GM21367 (cell line): Measurements from ENCODE around the gene BCL11B.
"Not testable (repeated sequence)": the region's sequence is repeated elsewhere in the genome, so short reads cannot be mapped to it uniquely, and the experiment has no call there.

Experiments used
- ATAC-seq: cut with Tn5 transposase; IDR thresholded peaks from one replicate; pipeline ENCODE4 v1.9.1; 2021; ENCODE audit not compliant: unreplicated experiment

BCL11B gene

DNA sequence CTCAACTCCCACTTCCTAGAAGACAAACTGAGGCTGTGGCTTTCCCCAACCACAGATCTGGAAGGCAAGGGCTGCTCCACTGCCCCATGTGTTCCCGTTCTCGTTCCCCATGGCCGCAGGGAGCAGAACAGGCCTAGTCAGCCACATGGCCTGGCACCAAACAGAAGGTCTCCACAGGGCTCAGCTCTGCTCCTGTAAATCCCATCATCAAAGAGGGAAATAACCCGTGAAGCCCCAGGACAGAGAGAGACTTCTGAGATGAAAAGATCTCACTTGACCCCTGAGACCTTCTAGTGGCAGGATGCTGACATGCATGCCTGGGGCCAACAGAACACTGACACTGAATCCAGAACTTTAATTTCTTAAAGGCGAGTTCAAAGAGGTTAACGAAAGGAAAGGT, 68.9 kb downstream of the BCL11B start:
- ATAC-seq, result no peak

GRCh38 chr14:99202516-99202915, 69.5 kb downstream of the BCL11B start:
- ATAC-seq, result no peak

GRCh38 chr14:99201351-99202073, 70.5 kb downstream of the BCL11B start:
- no peak for ATAC-seq

- ATAC-seq, result no peak
Observed at GRCh38 chr14:99200654-99201005, 71.4 kb downstream of the BCL11B start.

GRCh38 chr14:99199846-99200653, 71.9 kb downstream of the BCL11B start:
- no peak for ATAC-seq

DNA sequence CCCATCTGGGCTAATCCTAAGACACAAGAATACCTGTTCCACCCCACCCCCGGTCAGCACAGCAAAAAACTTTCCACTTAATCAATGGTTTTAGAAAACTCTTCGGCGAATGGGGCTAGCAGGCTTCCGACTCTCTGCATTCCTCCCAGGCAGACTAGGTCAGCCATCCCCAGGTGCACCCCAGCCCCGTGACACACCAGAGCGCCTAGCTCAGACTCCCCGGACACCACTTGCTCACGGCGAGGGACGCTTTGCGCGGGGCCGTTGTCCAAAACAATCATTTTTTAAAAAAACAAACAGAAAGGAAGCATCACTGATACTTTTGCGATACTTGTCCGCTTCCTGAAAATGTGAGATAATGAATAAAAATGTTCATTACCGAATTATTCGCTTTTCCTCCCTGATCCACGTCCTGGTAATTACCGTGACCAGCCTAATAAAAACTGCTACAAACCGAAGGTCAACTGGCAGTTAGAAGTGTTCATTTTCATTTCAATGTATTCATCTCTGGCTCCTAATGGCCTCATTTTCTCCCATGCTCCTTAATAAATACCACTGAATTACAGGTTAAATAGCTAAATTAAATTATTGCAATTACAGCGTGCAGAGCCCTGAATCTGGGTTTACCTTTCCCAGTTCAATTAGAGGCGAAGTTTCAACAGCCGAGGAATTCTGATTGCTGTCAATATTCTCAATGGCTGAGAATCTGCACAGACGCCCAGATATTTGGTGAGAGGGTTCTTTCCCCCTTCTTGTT, 73.1 kb downstream of the BCL11B start:
- ATAC-seq, result no peak

- no peak for ATAC-seq
Observed at GRCh38 chr14:99196310-99196650, 75.7 kb downstream of the BCL11B start.

DNA sequence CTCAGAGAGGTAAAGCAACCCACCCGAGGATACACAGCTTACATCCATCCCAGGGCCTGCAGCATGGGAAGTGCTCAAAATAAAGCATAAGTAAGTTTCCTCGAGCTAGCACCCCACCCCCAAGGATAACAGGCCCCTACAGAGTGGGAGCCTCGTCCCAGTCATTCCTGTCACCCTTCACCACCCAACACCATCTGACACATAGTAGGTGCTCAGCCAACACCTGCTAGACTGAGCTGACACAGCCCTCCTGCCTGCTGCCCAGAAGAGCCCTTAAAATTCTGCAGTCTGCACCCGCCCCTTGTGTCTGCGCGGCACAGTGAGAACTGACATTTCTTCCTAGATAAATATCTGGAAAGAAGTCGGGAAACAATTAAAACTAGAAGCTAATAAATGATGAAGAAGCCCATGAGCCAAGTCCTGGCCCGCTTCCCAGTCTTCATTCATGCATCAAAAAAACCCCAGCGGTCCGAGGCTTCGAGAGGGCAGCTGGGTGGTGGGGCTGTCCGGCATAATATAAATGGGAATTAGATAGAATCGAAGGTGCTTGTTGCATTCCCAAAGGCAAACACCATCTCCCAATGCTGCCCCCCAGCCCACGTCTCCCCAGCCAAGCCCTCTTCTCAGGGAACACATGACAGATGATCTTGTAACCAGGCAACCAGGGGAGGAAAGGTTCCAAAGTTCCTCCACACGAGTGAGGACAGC, 76.2 kb downstream of the BCL11B start:
- no peak for ATAC-seq

GRCh38 chr14:99194736-99195135, 77.3 kb downstream of the BCL11B start:
- no peak for ATAC-seq

DNA sequence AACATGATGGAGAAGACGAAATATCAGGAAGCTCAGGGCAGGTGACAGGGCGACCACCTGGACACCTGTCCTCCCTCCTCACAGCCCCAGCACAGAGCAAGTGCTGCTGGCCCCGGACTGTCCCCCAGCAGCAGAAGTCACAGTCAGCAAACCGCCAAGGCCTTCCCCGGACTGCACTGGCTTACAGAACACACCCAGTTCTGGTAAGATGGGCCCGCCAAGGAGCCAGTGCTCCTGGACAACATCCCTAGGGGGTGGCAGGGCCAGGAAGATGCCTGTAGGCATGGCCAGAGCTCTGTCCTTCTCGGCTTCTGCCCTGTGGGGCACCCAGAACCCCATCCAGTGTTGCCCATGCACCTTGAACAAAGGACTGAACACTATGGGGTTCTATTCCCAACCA, 77.9 kb downstream of the BCL11B start:
- no peak for ATAC-seq

DNA sequence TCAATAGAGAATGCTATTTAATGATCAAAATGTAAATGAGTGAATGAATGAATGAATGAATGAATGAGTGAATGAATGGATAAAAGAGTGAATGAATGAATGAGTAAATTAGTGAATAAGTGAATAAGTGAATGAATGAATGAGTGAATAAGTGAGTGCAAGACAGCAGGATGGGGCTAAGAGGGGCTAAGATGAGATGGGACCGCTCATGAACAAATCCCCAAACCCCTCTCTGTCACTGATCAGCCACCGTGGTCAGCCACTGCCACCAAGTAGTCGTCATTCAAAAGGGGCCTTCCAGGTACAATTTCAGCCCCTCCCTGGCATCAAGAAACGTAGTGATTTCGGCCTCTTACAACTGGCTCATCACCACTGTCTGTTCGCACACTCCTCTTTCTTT, 79.2 kb downstream of the BCL11B start:
- ATAC-seq, result no peak

DNA sequence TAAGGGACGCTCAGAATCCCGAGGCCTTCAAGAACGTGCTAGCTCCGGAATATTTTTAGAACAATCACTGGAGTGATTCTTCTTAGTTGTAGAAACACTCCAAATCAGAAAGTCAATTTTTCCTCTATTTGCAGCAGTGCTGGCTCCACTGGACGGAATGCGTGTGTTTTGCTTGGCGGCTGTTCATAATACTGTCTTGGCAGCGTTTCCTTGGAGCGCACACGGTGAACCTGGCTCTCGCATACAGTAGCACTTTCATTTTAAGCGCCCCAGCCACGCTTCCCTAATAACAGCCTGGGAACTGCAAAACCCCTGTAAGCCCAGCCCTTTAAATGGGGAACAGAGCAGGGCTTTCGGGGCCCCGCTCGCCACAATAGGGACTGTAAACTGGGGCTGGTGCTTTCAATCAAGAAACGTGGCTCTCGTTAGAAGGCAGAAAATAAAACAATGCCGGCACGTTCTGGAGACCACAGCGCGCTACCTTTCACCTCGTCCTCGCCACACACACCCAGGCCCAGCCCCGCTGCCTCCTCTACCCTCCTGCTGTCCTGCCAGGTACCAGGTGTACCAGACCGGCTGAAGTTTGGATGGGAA, 79.9 kb downstream of the BCL11B start:
- no peak for ATAC-seq

DNA sequence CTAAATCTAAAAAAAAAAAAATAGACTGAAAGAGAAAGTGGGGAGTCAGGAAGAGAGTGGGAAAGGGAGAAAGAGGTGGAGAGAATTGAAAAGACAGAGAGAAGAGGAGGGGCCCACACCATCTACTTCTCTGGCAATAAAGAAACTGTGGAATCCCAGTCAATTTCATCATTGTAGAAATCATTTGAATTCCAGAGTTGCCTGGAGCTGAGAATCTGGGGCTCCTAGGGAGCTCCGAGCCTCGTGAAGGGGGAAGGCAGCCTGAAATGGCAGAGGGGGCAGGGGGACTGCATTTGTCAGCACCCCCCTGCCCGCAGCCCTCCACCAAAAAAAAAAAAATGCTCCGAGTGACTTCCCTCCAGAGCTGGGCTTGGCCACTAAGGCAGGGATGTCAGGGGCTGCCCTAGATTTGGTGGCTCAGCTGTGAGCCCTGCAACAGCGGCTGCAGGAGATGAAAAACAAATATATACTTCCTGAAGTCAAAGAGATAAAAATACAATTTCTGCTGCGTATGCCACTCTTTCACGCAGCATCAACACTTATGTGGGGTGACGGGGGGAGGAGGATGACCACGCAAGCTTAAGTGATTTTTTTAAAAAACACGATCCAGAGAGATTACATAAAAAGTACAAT, 80.5 kb downstream of the BCL11B start:
- ATAC-seq, result no peak

GRCh38 chr14:99190696-99191394, 81.2 kb downstream of the BCL11B start:
- ATAC-seq, result no peak

GRCh38 chr14:99189201-99189801, 82.7 kb downstream of the BCL11B start:
- no peak for ATAC-seq

- ATAC-seq, result no peak
Observed at GRCh38 chr14:99188731-99189191, 83.2 kb downstream of the BCL11B start.

- no peak for ATAC-seq
Observed at GRCh38 chr14:99187858-99188257, 84.1 kb downstream of the BCL11B start.

DNA sequence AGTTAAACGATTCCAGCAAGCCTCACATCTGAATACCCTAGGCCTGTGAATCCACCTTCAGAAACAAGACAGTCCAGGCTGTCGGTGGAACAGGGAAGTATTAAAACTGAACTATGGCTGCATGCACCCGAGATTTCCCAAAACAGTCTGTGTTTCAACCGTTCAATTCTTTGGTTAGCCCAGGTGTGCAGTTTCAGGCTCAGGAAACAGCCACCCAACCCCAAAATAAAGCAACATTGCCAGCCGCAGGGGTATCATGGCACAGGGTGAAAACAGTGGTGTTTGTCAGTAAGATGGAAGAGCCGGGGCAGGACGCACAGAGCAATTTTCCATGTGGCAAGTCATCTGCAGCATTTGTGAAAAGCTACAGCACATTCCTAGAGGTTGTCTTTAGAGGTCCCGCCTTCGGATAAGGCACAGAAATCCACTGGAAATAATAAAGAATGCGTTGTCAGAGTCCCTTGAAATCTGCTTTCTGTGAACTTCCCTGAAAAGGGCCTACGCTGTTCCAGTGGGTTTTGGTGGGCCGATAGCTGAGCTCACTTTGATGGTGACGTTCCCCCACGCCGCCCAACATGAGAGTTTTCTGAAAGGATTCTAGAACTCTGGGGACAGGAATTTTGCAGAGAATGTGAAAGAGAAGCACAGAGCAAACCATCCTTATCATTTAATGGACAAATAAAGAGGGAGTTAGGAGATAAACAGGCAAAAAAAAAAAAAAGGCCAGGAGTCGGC, 84.9 kb downstream of the BCL11B start:
- ATAC-seq, result no peak

- not testable (repeated sequence) for ATAC-seq
Observed at GRCh38 chr14:99186336-99186735, 85.7 kb downstream of the BCL11B start.
